ENCODE results near the gene ZNF526. TPM values are rescaled to one million over a fixed set of nuclear protein-coding genes. Genes with fewer than 3 reads are reported as not detected.

Gene ZNF526
- total RNA-seq, 1 experiment from 2014 or later = 21.3 TPM

- DNase-seq (ENCODE audit: low spot score) = peak; percentile 45
- Histone ChIP-seq H3K4me1 (ENCODE audit: insufficient read depth, low read length, poor library complexity, severe bottlenecking) (peaks cover 31% of the 10 kb centered on the region), H3K27me3 (replicated peaks; ENCODE audit: insufficient read depth, low read depth, low read length, poor library complexity) (no peaks in the 10 kb centered on the region), H3K4me3 (ENCODE audit: low read depth, low read length, poor library complexity, severe bottlenecking) (peak overlapping the region; percentile 96), H3K27ac (ENCODE audit: low read depth, low read length, poor library complexity, severe bottlenecking) (peak overlapping the region; percentile 91), H3K36me3 (ENCODE audit: insufficient read depth, low read length, poor library complexity, severe bottlenecking) (peaks cover 28% of the 10 kb centered on the region), H3K9me3 (ENCODE audit: low read depth, low read length, poor library complexity, severe bottlenecking) (no peaks in the 10 kb centered on the region)
- BruUV-seq (replicated peaks) = no TSS peak
- TF ChIP-seq EZH2 (IDR thresholded peaks at IDR 0.05; ENCODE audit: borderline replicate concordance, low read depth, low read length, poor library complexity, severe bottlenecking) (no peak), CTCF (conservative IDR thresholded peaks at IDR 0.05; ENCODE audit: low read depth, low read length) (no peak)
- intact Hi-C loops (cut with micrococcal nuclease; ENCODE audit: unreplicated experiment) = no loop called here
- POLR2A ChIA-PET (ENCODE audit: low non-redundant PET) = no interaction called here
- CTCF ChIA-PET = no interaction called here
Measured at GRCh38 chr19:42216653-42217519, 3.2 kb upstream of the ZNF526 start.

- POLR2A ChIA-PET (ENCODE audit: low non-redundant PET) = no interaction called here
- BruUV-seq (replicated peaks) = no TSS peak
- peak; percentile 96 for DNase-seq (ENCODE audit: low spot score)
Measured at GRCh38 chr19:42217520-42218437, 2.3 kb upstream of the ZNF526 start, which contains the start of gene DEDD2. Gene DEDD2 (minus strand): TSS chr19:42217677. CDS start chr19:42217007, 670 bp downstream.

More at GRCh38 chr19:42217520-42218437, 2.3 kb upstream of the ZNF526 start, which contains the start of gene DEDD2:
- TF ChIP-seq CTCF (conservative IDR thresholded peaks at IDR 0.05; ENCODE audit: low read depth, low read length) (no peak), EZH2 (IDR thresholded peaks at IDR 0.05; ENCODE audit: borderline replicate concordance, low read depth, low read length, poor library complexity, severe bottlenecking) (no peak)
- Histone ChIP-seq H3K4me1 (ENCODE audit: insufficient read depth, low read length, poor library complexity, severe bottlenecking) (peaks cover 31% of the 10 kb centered on the region), H3K36me3 (ENCODE audit: insufficient read depth, low read length, poor library complexity, severe bottlenecking) (peaks cover 25% of the 10 kb centered on the region), H3K9me3 (ENCODE audit: low read depth, low read length, poor library complexity, severe bottlenecking) (no peaks in the 10 kb centered on the region), H3K27me3 (replicated peaks; ENCODE audit: insufficient read depth, low read depth, low read length, poor library complexity) (no peaks in the 10 kb centered on the region), H3K4me3 (ENCODE audit: low read depth, low read length, poor library complexity, severe bottlenecking) (peak within 1 kb of the TSS; percentile 96), H3K27ac (ENCODE audit: low read depth, low read length, poor library complexity, severe bottlenecking) (peak within 1 kb of the TSS; percentile 91)
- intact Hi-C loops (cut with micrococcal nuclease; ENCODE audit: unreplicated experiment) = no loop called here
- CTCF ChIA-PET = no interaction called here

All from A673 (cell line).